HCT116 (cell line): ENCODE measurements around the gene DVL1. TPM values are rescaled to one million over a fixed set of nuclear protein-coding genes. Genes with fewer than 3 reads are reported as not detected.

Source experiments
- ATAC-seq: fragments of 200-7000 bp; cut with Tn5 transposase; 2 replicates; pipeline ENCODE4 v1.9.1; 2020; ENCODE audit warnings: mild to moderate bottlenecking, moderate library complexity
- BruUV-seq: library from RNA; stranded (reverse); fragments of 400-500 nt; replicated peaks from 2 replicates; lab custom pipeline; 2021; lab: Mats Ljungman, UMichigan
- CTCF ChIA-PET: fragments of 300-600 bp; sonication (Branson Sonifier 250); formaldehyde crosslinking; loops from one replicate; lab custom pipeline; 2021; ENCODE audit warnings: antibody characterized with exemption; lab: Charles Lee
- POLR2A ChIA-PET: fragments of 300-600, 350-600 bp; sonication (Branson Sonifier 250); formaldehyde crosslinking; loops from one replicate; lab custom pipeline; 2021; ENCODE audit warnings: antibody characterized with exemption; lab: Charles Lee
- RAD21 ChIA-PET, 2 experiments: fragments of 300-600 bp; sonication (Branson Sonifier 250); formaldehyde crosslinking; loops; one replicate each; lab custom pipeline; 2023; ENCODE audit warnings: low total read pairs in 2 of 2; ENCODE audit not compliant: uncharacterized antibody in 2 of 2, unreplicated experiment in 2 of 2, low non-redundant PET in 1 of 2; lab: Charles Lee
- DNase-seq: peaks from one replicate; pipeline ENCODE4 v3.0.0-alpha.2; 2010; ENCODE audit warnings: low read depth, low spot score
- H2AFZ ChIP-seq: fragments of 200-600 bp; shearing (Covaris generic), sonication (generic); 2 replicates; pipeline ENCODE4 v1.6.1; 2017; ENCODE audit warnings: low read depth, mixed run types, mixed read lengths, antibody characterized with exemption, low read length; ENCODE audit not compliant: poor library complexity, severe bottlenecking
- H3K27ac ChIP-seq: 2 replicates; pipeline ENCODE4 v1.5.1; 2012; ENCODE audit warnings: low read depth, low read length
- H3K27me3 ChIP-seq: fragments of 200-600 bp; sonication (generic); 2 replicates; pipeline ENCODE4 v1.6.1; 2016; ENCODE audit warnings: mixed run types, low read length, mixed read lengths; ENCODE audit not compliant: insufficient read depth
- H3K36me3 ChIP-seq, 2 experiments: fragments of 200-500 bp in 1 of 2; fragments of 200-600 bp in 1 of 2; sonication (Bioruptor generic) in 1 of 2; sonication (generic) in 1 of 2; 2 replicates each; pipeline versions ENCODE4 v1.5.1 to v1.6.1; 2014 to 2016; ENCODE audit warnings: low read length in 2 of 2, inconsistent platforms in 1 of 2, mixed read lengths in 1 of 2, mixed run types in 1 of 2; ENCODE audit not compliant: insufficient read depth in 2 of 2, control insufficient read depth in 1 of 2
- H3K4me1 ChIP-seq, 2 experiments: fragments of 200-600 bp in 1 of 2; sonication (generic) in 1 of 2; 2 replicates each; pipeline versions ENCODE4 v1.5.1 to v1.6.1; 2012 to 2017; ENCODE audit warnings: low read length in 2 of 2, inconsistent platforms in 1 of 2, mild to moderate bottlenecking in 1 of 2, mixed read lengths in 1 of 2, mixed run types in 1 of 2, moderate library complexity in 1 of 2; ENCODE audit not compliant: insufficient read depth in 2 of 2, control insufficient read depth in 1 of 2
- H3K4me2 ChIP-seq: fragments of 200-600 bp; sonication (generic); 2 replicates; pipeline ENCODE4 v1.6.1; 2017; ENCODE audit warnings: mixed run types, low read length, mixed read lengths
- H3K4me3 ChIP-seq, 2 experiments: fragments of 200-600 bp in 1 of 2; sonication (generic) in 1 of 2; replicated peaks in 1 of 2; 2 replicates each; pipeline ENCODE4 v1.5.1; 2011 to 2016; ENCODE audit warnings: low read length in 2 of 2, control low read depth in 1 of 2, low read depth in 1 of 2, mild to moderate bottlenecking in 1 of 2, mixed read lengths in 1 of 2, mixed run types in 1 of 2
- H3K79me2 ChIP-seq: fragments of 200-600 bp; sonication (generic); 2 replicates; pipeline ENCODE4 v1.6.1; 2017; ENCODE audit warnings: mild to moderate bottlenecking, mixed run types, low read length, moderate library complexity, mixed read lengths; ENCODE audit not compliant: insufficient read depth
- H3K9ac ChIP-seq: fragments of 200-600 bp; sonication (generic); 2 replicates; pipeline ENCODE4 v1.6.1; 2016; ENCODE audit warnings: low read length, mixed read lengths
- H3K9me2 ChIP-seq: fragments of 200-600 bp; sonication (generic), shearing (Covaris generic); 2 replicates; pipeline ENCODE4 v1.6.1; 2017; ENCODE audit warnings: mixed run types, mild to moderate bottlenecking, moderate library complexity; ENCODE audit not compliant: insufficient read depth
- H3K9me3 ChIP-seq, 2 experiments: fragments of 200-500 bp in 1 of 2; fragments of 200-600 bp in 1 of 2; sonication (Bioruptor generic) in 1 of 2; sonication (generic) in 1 of 2; 2 replicates each; pipeline ENCODE4 v1.6.1; 2014 to 2017; ENCODE audit warnings: low read length in 2 of 2, mixed read lengths in 2 of 2, inconsistent platforms in 1 of 2, low read depth in 1 of 2, mild to moderate bottlenecking in 1 of 2, mixed run types in 1 of 2, moderate library complexity in 1 of 2; ENCODE audit not compliant: control insufficient read depth in 1 of 2, insufficient read depth in 1 of 2
- H4K20me1 ChIP-seq: fragments of 200-600 bp; sonication (generic), shearing (Covaris generic); 2 replicates; pipeline ENCODE4 v1.6.1; 2017; ENCODE audit warnings: mixed run types, mild to moderate bottlenecking, moderate library complexity; ENCODE audit not compliant: insufficient read depth
- CTCF ChIP-seq, 3 experiments: fragments of 200-600 bp in 1 of 3; sonication (generic) in 1 of 3; IDR thresholded peaks in 2 of 3; conservative IDR thresholded peaks in 1 of 3; 2 replicates each; pipeline ENCODE4 v1.5.1; 2012 to 2017; ENCODE audit warnings: low read depth in 2 of 3, low read length in 2 of 3, antibody characterized with exemption in 1 of 3, borderline replicate concordance in 1 of 3, control low read depth in 1 of 3, mild to moderate bottlenecking in 1 of 3, mixed read lengths in 1 of 3, mixed run types in 1 of 3, moderate library complexity in 1 of 3; ENCODE audit not compliant: insufficient read depth in 1 of 3
- FOSL1 ChIP-seq: IDR thresholded peaks from 2 replicates; pipeline ENCODE4 v1.6.1; 2012; ENCODE audit warnings: low read depth
- POLR2AphosphoS5 ChIP-seq: IDR thresholded peaks from 2 replicates; pipeline ENCODE4 v1.6.1; 2011; ENCODE audit warnings: mild to moderate bottlenecking, low read depth, low read length, moderate library complexity
- TCF7L2 ChIP-seq: IDR thresholded peaks from 2 replicates; pipeline ENCODE4 v1.7.0; 2011; ENCODE audit warnings: borderline replicate concordance, inconsistent platforms; ENCODE audit not compliant: insufficient read depth, insufficient read length; ENCODE audit errors: extremely low read depth
- YY1 ChIP-seq: IDR thresholded peaks from 2 replicates; pipeline ENCODE4 v1.6.1; 2011; ENCODE audit warnings: low read length, low read depth, moderate library complexity, mild to moderate bottlenecking; ENCODE audit not compliant: insufficient replicate concordance; ENCODE audit errors: extremely low read depth
- intact Hi-C: fragments of 100-400 bp; cut with micrococcal nuclease; formaldehyde crosslinking; loops from 2 replicates; pipeline ENCODE4 v1.10.0; 2022
- total RNA-seq: library from RNA; stranded (reverse); gene quantifications from one replicate; pipeline ENCODE4 v1.2.1, GENCODE V29; 2021; ENCODE audit not compliant: unreplicated experiment

Gene DVL1
- total RNA-seq, 1 experiment from 2014 or later: 160 TPM

DNA sequence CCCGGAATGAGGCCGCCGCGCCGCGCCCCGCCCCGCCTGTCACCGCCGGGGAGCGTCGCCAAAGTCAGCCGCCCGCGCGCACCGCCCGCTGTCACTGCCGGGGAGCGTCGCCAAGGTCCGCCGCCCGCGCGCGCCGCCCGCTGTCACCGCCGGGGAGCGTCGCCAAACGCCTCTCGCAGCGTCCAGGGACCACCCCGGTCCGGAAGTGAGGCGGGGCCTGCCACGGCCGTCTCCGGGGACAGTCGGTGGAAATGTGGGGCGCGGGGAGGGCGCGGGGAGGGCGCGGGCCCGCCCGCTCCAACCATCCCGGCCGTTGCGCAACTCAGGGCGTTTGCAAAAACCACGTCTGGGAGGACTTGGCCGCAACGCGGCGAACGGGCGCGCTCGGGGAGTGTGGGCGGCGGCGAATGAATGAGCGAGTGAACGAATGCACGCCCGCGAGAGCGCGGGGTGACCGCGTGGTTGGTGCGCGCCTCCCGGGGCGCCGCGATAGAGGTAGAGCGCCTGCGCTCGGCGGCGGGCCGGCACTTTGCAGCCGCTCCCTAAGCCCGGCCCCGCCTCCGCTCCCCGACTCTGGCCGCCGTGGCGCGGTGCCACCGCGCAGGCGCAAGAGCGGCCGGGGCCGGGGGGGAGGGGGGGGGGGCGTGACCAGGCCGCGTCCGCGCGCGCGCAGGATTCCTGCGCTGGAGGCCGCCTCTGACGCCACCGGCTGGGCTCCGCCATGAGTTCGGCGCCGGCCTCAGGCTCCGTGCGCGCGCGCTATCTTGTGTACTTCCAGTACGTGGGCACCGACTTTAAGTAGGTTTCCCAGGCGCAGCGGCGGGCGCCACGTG is 41.1 kb downstream of the DVL1 start, which contains the start of the genes ACAP3 and PUSL1:
Gene ACAP3 (minus strand): TSS at position 8 of the 833 bp plus-strand sequence. CDS start 115 bp downstream, outside the sequence.
Gene PUSL1 (plus strand): TSS at position 675 of the 833 bp plus-strand sequence. CDS start 47 bp downstream, at position 722.
- Histone ChIP-seq H3K79me2 (peaks cover 51% of the 10 kb centered on the region), H2AFZ (no peak within 1 kb of the TSS), H3K9me3 (no peaks in the 10 kb centered on the region), H3K4me3 (peak within 1 kb of the TSS; percentile 60 to 86), H3K27me3 (no peaks in the 10 kb centered on the region), H3K9ac (peak within 1 kb of the TSS; percentile 94), H3K27ac (peak within 1 kb of the TSS; percentile 99), H3K4me1 (peaks cover 36 to 55% of the 10 kb centered on the region in 2 experiments), H4K20me1 (peaks cover 3% of the 10 kb centered on the region; the same call in 1 of the 2 replicates), H3K4me2 (peak within 1 kb of the TSS; percentile 99), H3K9me2 (no peaks in the 10 kb centered on the region), H3K36me3 (peaks cover 5 to 21% of the 10 kb centered on the region in 2 experiments; a peak in 3 of 4 replicates)
- RAD21 ChIA-PET: no interaction called here
- BruUV-seq: no TSS peak
- POLR2A ChIA-PET: no interaction called here
- CTCF ChIA-PET: no interaction called here
- ATAC-seq (peak; percentile 53), DNase-seq (peak; percentile 83)
- intact Hi-C loops: loop anchor here (5.0 kb wide), 1 partner anchor 39 kb away; the partner anchor contains the start of gene DVL1
- TF ChIP-seq TCF7L2 (peak; percentile 49), YY1 (peak; percentile 62), CTCF (IDR thresholded peaks at IDR 0.05 in 2 of 3, conservative IDR thresholded peaks at IDR 0.05 in 1 of 3; ENCODE audit: borderline replicate concordance in 1 of 3, insufficient read depth in 1 of 3, low read depth in 2 of 3, low read length in 2 of 3) (no peak), FOSL1 (no peak), POLR2AphosphoS5 (peak; percentile 66)
